ENCODE results near the gene B9D2. TPM values are rescaled to one million over a fixed set of nuclear protein-coding genes. Genes with fewer than 3 reads are reported as not detected.

The B9D2 gene
- total RNA-seq, 1 donor from 2014 or later = 5.9 TPM

DNA sequence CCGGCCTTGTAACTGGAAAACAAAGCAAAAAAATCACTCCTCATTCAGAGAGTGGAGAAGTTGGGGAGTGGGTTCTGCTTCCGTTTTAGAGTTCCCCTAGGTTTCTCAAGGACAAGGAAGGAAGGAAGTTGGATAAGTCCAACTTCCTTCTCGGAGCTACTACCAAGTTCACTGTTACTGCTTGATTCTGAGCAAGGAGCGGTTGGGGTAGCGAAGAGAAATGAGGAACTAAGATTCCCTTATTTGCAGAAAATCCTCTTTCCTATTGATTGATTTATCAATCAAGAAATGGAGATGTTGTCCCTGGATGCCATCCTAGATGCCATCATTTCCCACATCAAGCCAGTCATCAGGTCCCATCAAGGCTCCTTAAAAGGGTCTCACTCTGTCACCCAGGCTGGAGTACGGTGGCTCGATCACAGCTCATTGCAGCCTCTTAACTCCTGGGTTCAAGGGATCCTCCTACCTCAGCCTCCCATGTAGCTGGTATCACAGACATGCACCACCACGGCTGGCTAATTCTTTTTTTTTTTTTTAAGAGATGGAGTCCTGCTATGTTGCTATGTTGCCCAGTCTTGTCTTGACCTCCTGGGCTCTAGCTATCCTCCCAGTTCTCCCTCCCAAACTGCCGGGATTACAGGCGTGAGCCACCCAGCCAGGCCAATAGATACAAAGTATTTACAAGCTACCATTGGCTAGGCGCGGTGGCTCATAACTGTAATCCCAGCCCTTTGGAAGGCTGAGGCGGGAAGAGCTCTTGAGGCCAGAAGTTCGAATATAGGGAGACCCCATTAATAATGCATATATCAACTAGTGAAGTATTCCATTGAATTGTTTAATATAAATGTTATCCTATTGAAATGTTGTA is 809 bp upstream of the B9D2 start:
- DNase-seq (ENCODE audit: low read depth) (no peak), FAIRE-seq (no peak)
- H3K27ac Mint-ChIP-seq (ENCODE audit: unreplicated experiment) = peak overlapping the region; percentile 98
- peak overlapping the region; percentile 93 for H3K4me3 Mint-ChIP-seq (ENCODE audit: unreplicated experiment)
- H3K4me3 ChIP-seq (ENCODE audit: insufficient read depth, low read depth, low read length) = peak overlapping the region; percentile 93
- peak overlapping the region; percentile 85 for H3K4me2 ChIP-seq (ENCODE audit: low read length)
- no peaks in the 10 kb centered on the region for H3K27me3 ChIP-seq (ENCODE audit: insufficient read depth, low read length)
- peaks cover 10% of the 10 kb centered on the region for H3K4me1 Mint-ChIP-seq (ENCODE audit: low read depth, unreplicated experiment)
- no peaks in the 10 kb centered on the region for H3K36me3 ChIP-seq (ENCODE audit: insufficient read depth, low read length)
- H4K20me1 ChIP-seq (ENCODE audit: insufficient read depth, low read length) = no peaks in the 10 kb centered on the region
- peak overlapping the region; percentile 100 for H3K27ac ChIP-seq (ENCODE audit: low read depth, low read length)
- H3K36me3 Mint-ChIP-seq (ENCODE audit: low read depth, unreplicated experiment) = peaks cover 8% of the 10 kb centered on the region
- no peaks in the 10 kb centered on the region for H3K9me3 ChIP-seq (ENCODE audit: insufficient read depth, low read depth, low read length)
- H3K27me3 Mint-ChIP-seq (ENCODE audit: low read depth, unreplicated experiment) = no peaks in the 10 kb centered on the region
- H3K4me1 ChIP-seq (ENCODE audit: insufficient read depth, low read length) = peaks cover 19% of the 10 kb centered on the region
- no peak for TF ChIP-seq EZH2 (IDR thresholded peaks at IDR 0.05; ENCODE audit: insufficient read depth, low read length)
- TF ChIP-seq, protein P1, sequence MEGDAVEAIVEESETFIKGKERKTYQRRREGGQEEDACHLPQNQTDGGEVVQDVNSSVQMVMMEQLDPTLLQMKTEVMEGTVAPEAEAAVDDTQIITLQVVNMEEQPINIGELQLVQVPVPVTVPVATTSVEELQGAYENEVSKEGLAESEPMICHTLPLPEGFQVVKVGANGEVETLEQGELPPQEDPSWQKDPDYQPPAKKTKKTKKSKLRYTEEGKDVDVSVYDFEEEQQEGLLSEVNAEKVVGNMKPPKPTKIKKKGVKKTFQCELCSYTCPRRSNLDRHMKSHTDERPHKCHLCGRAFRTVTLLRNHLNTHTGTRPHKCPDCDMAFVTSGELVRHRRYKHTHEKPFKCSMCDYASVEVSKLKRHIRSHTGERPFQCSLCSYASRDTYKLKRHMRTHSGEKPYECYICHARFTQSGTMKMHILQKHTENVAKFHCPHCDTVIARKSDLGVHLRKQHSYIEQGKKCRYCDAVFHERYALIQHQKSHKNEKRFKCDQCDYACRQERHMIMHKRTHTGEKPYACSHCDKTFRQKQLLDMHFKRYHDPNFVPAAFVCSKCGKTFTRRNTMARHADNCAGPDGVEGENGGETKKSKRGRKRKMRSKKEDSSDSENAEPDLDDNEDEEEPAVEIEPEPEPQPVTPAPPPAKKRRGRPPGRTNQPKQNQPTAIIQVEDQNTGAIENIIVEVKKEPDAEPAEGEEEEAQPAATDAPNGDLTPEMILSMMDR (IDR thresholded peaks at IDR 0.05; ENCODE audit: insufficient read depth, low read depth, low read length) = no peak
- H3K79me2 ChIP-seq (ENCODE audit: insufficient read depth, low read length) = peaks cover 35% of the 10 kb centered on the region
- peak overlapping the region; percentile 65 for H2AFZ ChIP-seq (ENCODE audit: low read depth, low read length)
- no peaks in the 10 kb centered on the region for H3K9me3 Mint-ChIP-seq (ENCODE audit: unreplicated experiment)
- peak overlapping the region; percentile 98 for H3K9ac ChIP-seq (ENCODE audit: low read length)

DNA sequence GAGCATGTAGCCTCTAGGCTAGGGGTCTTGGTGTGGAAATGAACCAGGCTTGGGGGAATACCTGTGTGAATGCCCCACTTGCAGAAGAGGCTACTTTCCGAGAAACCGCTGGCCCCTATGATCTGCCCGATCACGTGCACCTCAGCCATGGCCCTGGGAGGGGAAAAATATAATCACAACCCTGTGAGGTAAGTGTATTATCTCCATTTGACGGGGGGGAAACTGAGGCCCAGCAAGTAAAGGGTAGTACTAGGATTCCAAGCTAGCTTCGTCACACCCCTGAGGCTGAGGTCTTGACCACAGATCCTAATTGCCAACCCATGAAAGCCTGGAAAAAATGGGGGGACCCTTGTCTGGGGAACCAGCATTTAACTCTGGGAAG is 587 bp downstream of the B9D2 start:
- Mint-ChIP-seq H3K4me1 (ENCODE audit: low read depth, unreplicated experiment) (peaks cover 10% of the 10 kb centered on the region), H3K27me3 (ENCODE audit: low read depth, unreplicated experiment) (no peaks in the 10 kb centered on the region), H3K4me3 (ENCODE audit: unreplicated experiment) (peak overlapping the region; percentile 93), H3K9me3 (ENCODE audit: unreplicated experiment) (no peaks in the 10 kb centered on the region), H3K27ac (ENCODE audit: unreplicated experiment) (peak overlapping the region; percentile 98), H3K36me3 (ENCODE audit: low read depth, unreplicated experiment) (peaks cover 10% of the 10 kb centered on the region)
- TF ChIP-seq EZH2 (IDR thresholded peaks at IDR 0.05; ENCODE audit: insufficient read depth, low read length) = no peak
- TF ChIP-seq, protein P1 (IDR thresholded peaks at IDR 0.05; ENCODE audit: insufficient read depth, low read depth, low read length) = no peak
- peak overlapping the region; percentile 85 for H3K4me2 ChIP-seq (ENCODE audit: low read length)
- H4K20me1 ChIP-seq (ENCODE audit: insufficient read depth, low read length) = no peaks in the 10 kb centered on the region
- no peaks in the 10 kb centered on the region for H3K27me3 ChIP-seq (ENCODE audit: insufficient read depth, low read length)
- H3K9ac ChIP-seq (ENCODE audit: low read length) = peak overlapping the region; percentile 98
- peak overlapping the region; percentile 97 for H2AFZ ChIP-seq (ENCODE audit: low read depth, low read length)
- DNase-seq (ENCODE audit: low read depth) = no peak
- no peaks in the 10 kb centered on the region for H3K9me3 ChIP-seq (ENCODE audit: insufficient read depth, low read depth, low read length)
- H3K4me1 ChIP-seq (ENCODE audit: insufficient read depth, low read length) = peaks cover 19% of the 10 kb centered on the region
- no peaks in the 10 kb centered on the region for H3K36me3 ChIP-seq (ENCODE audit: insufficient read depth, low read length)
- FAIRE-seq = no peak
- peak overlapping the region; percentile 93 for H3K4me3 ChIP-seq (ENCODE audit: insufficient read depth, low read depth, low read length)
- peak overlapping the region; percentile 100 for H3K27ac ChIP-seq (ENCODE audit: low read depth, low read length)
- peaks cover 26% of the 10 kb centered on the region for H3K79me2 ChIP-seq (ENCODE audit: insufficient read depth, low read length)
